Measurements from ENCODE around the gene MIDN.

The MIDN gene

DNA sequence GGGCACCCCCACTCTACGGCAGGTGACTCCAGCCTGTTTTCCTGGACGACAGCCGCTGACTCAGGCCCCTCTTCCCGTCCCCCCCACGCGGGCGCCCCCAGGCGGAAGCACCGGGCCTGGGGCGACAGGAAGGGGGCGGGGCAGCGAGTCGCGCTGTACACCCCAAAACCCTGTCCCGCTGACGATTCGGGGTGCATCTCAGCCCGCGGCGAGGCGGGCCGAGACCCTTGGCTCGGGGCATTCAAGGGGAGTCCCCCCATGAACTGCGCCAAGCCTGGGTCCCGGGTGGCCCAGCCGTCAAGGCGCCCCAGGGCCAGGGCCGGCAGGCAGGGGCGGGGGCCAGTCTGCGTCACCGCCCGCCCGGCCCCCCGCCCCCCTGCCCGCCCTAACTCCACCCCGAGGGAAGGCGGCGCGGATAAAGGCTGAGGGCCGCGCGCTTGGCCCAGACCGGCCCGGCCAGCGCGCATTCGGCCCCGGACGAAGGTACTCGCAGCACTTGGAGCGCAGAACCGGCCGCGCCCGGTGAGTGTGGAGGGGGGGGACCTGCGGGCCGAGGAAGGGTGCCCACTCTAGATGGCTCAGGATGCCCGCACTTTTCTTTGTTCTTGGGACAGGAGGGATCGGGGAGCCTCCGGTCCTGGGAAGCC lies at the start of gene MIDN:
TSS of gene MIDN (plus strand) at position 445 of the 647 bp plus-strand sequence. CDS start 1,714 bp downstream, outside the sequence.
- no peak for TF ChIP-seq GATA2 (IDR thresholded peaks at IDR 0.05; ENCODE audit: low read depth, low read length)
- TF ChIP-seq GATA3 (IDR thresholded peaks at IDR 0.05; ENCODE audit: low read depth, low read length) = no peak

GRCh38 chr19:1199531-1199930 lies 48.9 kb upstream of the MIDN start:
- TF ChIP-seq GATA3 (IDR thresholded peaks at IDR 0.05; ENCODE audit: low read depth, low read length) (no peak), GATA2 (IDR thresholded peaks at IDR 0.05; ENCODE audit: low read depth, low read length) (no peak)

DNA sequence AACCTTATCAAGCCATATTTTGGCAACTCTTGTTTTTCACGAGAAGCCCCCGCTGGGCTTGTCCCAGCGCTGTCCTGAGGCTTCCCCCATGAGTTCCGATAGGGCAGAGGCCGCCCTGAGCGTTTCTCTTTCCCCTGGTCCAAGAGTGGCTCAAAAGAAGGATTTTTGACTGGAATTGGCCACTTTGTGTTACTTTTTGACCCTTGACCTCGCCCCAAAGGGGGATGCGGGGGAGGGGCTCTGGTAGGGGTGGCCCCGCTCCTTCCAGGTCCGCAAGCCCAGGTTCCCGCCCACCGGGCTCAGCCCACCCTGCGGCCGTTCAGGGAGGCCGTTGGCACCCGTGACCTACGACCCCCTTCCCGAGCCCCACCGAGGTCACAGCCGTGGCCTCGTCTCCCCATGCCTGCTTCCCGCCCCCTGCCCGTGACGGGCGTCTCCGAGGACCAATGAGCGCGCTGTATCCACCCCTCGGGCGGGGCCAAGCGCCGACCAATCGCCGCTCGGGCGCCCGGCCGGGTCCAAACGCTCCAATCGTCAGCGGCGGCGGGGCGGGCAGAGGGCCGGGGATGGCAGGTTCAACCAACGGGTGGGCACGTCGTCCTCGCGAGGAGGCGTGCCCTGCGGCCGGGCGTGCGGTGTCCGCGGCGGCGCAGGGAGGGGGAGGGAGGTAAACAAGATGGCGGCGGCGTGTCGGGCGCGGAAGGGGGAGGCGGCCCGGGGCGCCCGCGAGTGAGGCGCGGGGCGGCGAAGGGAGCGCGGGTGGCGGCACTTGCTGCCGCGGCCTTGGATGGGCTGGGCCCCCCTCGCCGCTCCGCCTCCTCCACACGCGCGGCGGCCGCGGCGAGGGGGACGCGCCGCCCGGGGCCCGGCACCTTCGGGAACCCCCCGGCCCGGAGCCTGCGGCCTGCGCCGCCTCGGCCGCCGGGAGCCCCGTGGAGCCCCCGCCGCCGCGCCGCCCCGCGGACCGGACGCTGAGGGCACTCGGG lies 43.0 kb upstream of the MIDN start, which contains the start of gene STK11:
TSS of gene STK11 (plus strand) at position 665 of the 986 bp plus-strand sequence. CDS start 1,136 bp downstream, outside the sequence.
- no peak for TF ChIP-seq GATA3 (IDR thresholded peaks at IDR 0.05; ENCODE audit: low read depth, low read length)
- TF ChIP-seq GATA2 (IDR thresholded peaks at IDR 0.05; ENCODE audit: low read depth, low read length) = no peak

GRCh38 chr19:1206150-1206863 lies 42.1 kb upstream of the MIDN start:
- TF ChIP-seq GATA3 (IDR thresholded peaks at IDR 0.05; ENCODE audit: low read depth, low read length) (no peak), GATA2 (IDR thresholded peaks at IDR 0.05; ENCODE audit: low read depth, low read length) (no peak)

DNA sequence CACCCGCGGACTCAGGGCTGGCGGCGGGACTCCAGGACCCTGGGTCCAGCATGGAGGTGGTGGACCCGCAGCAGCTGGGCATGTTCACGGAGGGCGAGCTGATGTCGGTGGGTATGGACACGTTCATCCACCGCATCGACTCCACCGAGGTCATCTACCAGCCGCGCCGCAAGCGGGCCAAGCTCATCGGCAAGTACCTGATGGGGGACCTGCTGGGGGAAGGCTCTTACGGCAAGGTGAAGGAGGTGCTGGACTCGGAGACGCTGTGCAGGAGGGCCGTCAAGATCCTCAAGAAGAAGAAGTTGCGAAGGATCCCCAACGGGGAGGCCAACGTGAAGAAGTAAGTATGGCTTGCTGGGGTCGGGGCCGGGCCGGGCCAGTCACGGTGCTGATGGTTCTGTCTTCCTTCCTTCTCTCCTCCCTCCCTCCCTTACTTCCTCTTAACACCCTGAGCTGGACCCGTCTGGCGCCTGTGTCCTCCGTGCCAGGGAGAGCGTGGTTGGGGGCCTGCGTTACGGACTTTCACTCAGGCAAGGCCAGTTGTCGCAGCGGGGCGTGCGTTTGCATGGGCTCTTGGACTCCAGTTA lies 41.4 kb upstream of the MIDN start:
- TF ChIP-seq GATA3 (IDR thresholded peaks at IDR 0.05; ENCODE audit: low read depth, low read length) = no peak
- no peak for TF ChIP-seq GATA2 (IDR thresholded peaks at IDR 0.05; ENCODE audit: low read depth, low read length)

DNA sequence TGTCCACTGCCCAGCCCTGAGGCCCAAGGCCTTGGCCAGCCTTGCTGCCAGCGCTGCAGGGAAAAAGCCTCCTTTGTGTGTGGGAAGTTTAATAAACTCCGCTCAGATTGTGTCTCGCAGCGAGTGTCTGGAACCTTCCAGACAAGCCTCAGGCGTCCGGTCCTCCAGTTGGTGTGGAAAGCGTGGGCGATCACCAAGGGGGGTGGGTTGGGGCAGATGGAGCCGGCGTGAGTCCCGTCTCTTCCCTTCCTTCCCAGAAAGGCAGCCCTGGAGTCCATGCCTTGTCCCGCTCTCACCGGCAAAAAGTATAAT lies 38.2 kb upstream of the MIDN start:
- TF ChIP-seq GATA2 (IDR thresholded peaks at IDR 0.05; ENCODE audit: low read depth, low read length) (no peak), GATA3 (IDR thresholded peaks at IDR 0.05; ENCODE audit: low read depth, low read length) (no peak)

DNA sequence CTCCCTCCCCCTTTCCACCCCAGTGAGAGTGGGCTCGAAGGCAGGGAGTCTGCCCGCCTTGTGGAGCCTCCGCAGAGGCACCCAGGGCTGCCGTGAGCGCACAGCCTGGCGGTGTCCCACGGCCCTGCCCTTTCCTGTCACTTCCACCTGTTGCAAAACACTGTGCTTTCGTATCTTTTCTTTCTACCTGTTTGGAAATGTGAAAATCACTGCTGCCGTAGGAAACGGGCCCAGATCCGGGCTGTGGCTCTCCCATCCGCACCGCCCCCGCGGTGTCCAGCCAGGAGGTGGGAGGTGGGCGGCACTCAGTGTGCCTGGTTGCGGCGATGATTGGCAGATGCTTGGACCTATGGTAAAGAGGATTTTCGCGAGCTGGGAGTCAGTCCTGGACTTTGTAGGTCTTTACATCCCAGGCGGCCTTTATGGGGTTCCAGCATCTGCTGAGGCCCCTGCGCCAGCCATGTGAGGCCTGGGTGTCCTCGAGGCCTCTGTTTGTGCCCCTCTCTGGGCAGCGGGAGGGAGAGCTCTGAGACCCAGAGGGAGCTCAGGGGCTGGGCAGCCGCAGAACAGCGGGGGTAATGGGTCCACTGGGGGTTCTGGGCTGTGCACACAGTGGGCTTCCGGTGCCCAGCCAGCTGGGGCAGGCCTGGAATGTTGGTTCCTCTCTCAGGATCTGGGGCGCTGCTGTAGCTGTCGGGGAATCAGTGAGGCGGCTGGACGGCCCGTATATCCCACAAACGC lies 36.7 kb upstream of the MIDN start:
- TF ChIP-seq GATA3 (IDR thresholded peaks at IDR 0.05; ENCODE audit: low read depth, low read length) (no peak), GATA2 (IDR thresholded peaks at IDR 0.05; ENCODE audit: low read depth, low read length) (no peak)

- TF ChIP-seq GATA3 (IDR thresholded peaks at IDR 0.05; ENCODE audit: low read depth, low read length) (no peak), GATA2 (IDR thresholded peaks at IDR 0.05; ENCODE audit: low read depth, low read length) (no peak)
These were observed 34.7 kb upstream of the MIDN start for GRCh38 chr19:1213391-1214286.

- TF ChIP-seq GATA3 (IDR thresholded peaks at IDR 0.05; ENCODE audit: low read depth, low read length) (no peak), GATA2 (IDR thresholded peaks at IDR 0.05; ENCODE audit: low read depth, low read length) (no peak)
These were observed 34.0 kb upstream of the MIDN start for GRCh38 chr19:1214299-1214861.

DNA sequence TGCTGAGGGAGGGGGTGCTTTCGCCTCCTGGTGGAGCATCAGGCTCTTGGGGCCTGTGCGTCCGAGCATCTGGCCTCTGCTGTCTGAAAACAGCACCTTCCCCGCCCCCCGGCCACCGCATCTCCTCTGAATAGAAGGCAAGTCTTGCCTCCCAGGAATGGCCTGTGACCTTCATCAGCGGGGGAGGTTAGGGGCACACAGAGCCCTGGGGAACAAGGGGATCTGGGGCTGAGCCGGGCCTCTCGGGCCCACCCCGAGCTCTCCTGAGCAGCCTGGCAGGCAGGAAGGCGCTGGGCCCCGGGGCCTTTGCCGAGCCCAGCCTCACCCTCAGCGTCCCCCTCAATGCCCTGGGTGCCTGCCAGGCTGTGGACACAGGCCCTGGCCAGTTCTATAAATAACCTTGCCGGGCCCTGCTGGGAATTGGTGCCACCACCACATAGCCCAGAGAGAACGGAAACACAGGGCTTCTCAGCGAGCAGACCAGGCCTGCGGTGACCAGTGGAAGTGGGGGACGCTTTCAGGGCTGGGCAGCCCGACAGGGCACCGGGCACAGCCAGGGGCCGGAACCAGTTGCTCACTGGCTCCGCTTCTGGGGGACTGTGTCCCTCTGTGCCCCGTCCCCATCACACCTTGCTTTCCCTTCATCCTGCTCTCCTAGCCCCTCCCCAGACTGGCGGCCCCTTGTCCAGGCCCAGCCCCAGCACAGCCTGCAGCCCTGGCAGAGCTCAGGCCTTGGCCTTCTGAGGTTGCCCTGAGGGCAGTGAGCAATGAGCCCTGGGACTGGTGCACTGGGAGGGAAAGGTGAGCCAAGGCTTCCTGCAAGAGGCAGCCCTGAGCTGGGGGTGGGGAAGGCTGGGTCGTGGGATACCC lies 33.3 kb upstream of the MIDN start:
- TF ChIP-seq GATA3 (IDR thresholded peaks at IDR 0.05; ENCODE audit: low read depth, low read length) (no peak), GATA2 (IDR thresholded peaks at IDR 0.05; ENCODE audit: low read depth, low read length) (no peak)

GRCh38 chr19:1216756-1217155 lies 31.6 kb upstream of the MIDN start:
- TF ChIP-seq GATA3 (IDR thresholded peaks at IDR 0.05; ENCODE audit: low read depth, low read length) (no peak), GATA2 (IDR thresholded peaks at IDR 0.05; ENCODE audit: low read depth, low read length) (no peak)

Measured in SH-SY5Y (cell line).